GM21447 (cell line): ENCODE data around the gene RYR1.
A peak's percentile ranks its signal among the peaks of the same experiment; 100 is the strongest.
"Not testable (repeated sequence)": the region's sequence is repeated elsewhere in the genome, so short reads cannot be mapped to it uniquely, and the experiment has no call there.

ENCODE experiments used
- ATAC-seq: cut with Tn5 transposase; IDR thresholded peaks from one replicate; pipeline ENCODE4 v1.9.1; 2021; ENCODE audit not compliant: unreplicated experiment

RYR1 gene

GRCh38 chr19:38599722-38600121 is 166.2 kb downstream of the RYR1 start:
- ATAC-seq, result no peak

GRCh38 chr19:38602856-38603255 is 169.4 kb downstream of the RYR1 start:
- not testable (repeated sequence) for ATAC-seq

- ATAC-seq, result no peak
These were observed 172.6 kb downstream of the RYR1 start for GRCh38 chr19:38606131-38606530.

- no peak for ATAC-seq
These were observed 180.8 kb downstream of the RYR1 start for GRCh38 chr19:38614289-38614688.

- no peak for ATAC-seq
These were observed 181.6 kb downstream of the RYR1 start for GRCh38 chr19:38615007-38615581.

- no peak for ATAC-seq
These were observed 182.8 kb downstream of the RYR1 start for GRCh38 chr19:38616265-38616664.

- no peak for ATAC-seq
These were observed 183.8 kb downstream of the RYR1 start for GRCh38 chr19:38617283-38617763.

- ATAC-seq, result peak; percentile 64
These were observed 184.5 kb downstream of the RYR1 start, which contains the start of gene MAP4K1 for GRCh38 chr19:38617764-38618589. TSS of gene MAP4K1 (minus strand) at chr19:38617953. CDS start at chr19:38617895, 58 bp downstream.

- peak; percentile 45 for ATAC-seq
These were observed 185.3 kb downstream of the RYR1 start, which contains the start of gene EIF3K for GRCh38 chr19:38618590-38619360. TSS of gene EIF3K (plus strand) at chr19:38619188. CDS start at chr19:38619269, 81 bp downstream.

GRCh38 chr19:38619361-38620174 is 186.1 kb downstream of the RYR1 start:
- no peak for ATAC-seq

- no peak for ATAC-seq
These were observed 191.3 kb downstream of the RYR1 start for GRCh38 chr19:38624822-38625221.

- ATAC-seq, result no peak
These were observed 192.9 kb downstream of the RYR1 start for GRCh38 chr19:38626401-38626800.

GRCh38 chr19:38629568-38629967 is 196.1 kb downstream of the RYR1 start:
- no peak for ATAC-seq

- not testable (repeated sequence) for ATAC-seq
These were observed 197.8 kb downstream of the RYR1 start for GRCh38 chr19:38631301-38631700.

- ATAC-seq, result not testable (repeated sequence)
These were observed 198.5 kb downstream of the RYR1 start for GRCh38 chr19:38631811-38632475.

- no peak for ATAC-seq
These were observed 199.2 kb downstream of the RYR1 start for GRCh38 chr19:38632476-38633213.

GRCh38 chr19:38634757-38635482 is 201.4 kb downstream of the RYR1 start:
- no peak for ATAC-seq
